NT2/D1 (cell line): ENCODE results near the gene KIF20B.

Experiments used
- DNase-seq: peaks from one replicate; pipeline ENCODE4 v3.0.0-alpha.2; 2011; ENCODE audit warnings: low read depth, low spot score
- H3K27me3 ChIP-seq: 2 replicates; pipeline ENCODE4 v1.6.0; 2011; ENCODE audit warnings: mild to moderate bottlenecking; ENCODE audit not compliant: insufficient read length, insufficient read depth
- H3K36me3 ChIP-seq: 2 replicates; pipeline ENCODE4 v1.6.1; 2011; ENCODE audit warnings: mild to moderate bottlenecking, low read length, mixed read lengths; ENCODE audit not compliant: insufficient read depth, insufficient read length
- H3K4me1 ChIP-seq: 2 replicates; pipeline ENCODE4 v1.5.1; 2011; ENCODE audit not compliant: insufficient read depth, insufficient read length
- H3K4me3 ChIP-seq: 2 replicates; pipeline ENCODE4 v1.5.1; 2011; ENCODE audit warnings: low read depth; ENCODE audit not compliant: insufficient read length
- H3K9ac ChIP-seq: 2 replicates; pipeline ENCODE4 v1.6.0; 2011; ENCODE audit warnings: low read depth; ENCODE audit not compliant: insufficient read length
- H3K9me3 ChIP-seq: 2 replicates; pipeline ENCODE4 v1.5.1; 2011; ENCODE audit warnings: mild to moderate bottlenecking, low read length; ENCODE audit not compliant: insufficient read depth
- SUZ12 ChIP-seq: IDR thresholded peaks from 2 replicates; pipeline ENCODE4 v1.6.1; 2011; ENCODE audit not compliant: insufficient read length, insufficient read depth; ENCODE audit errors: extremely low read depth
- YY1 ChIP-seq: IDR thresholded peaks from 2 replicates; pipeline ENCODE4 v1.6.1; 2011; ENCODE audit not compliant: insufficient read length, insufficient read depth
- ZNF274 ChIP-seq: IDR thresholded peaks from 2 replicates; pipeline ENCODE4 v1.6.1; 2011; ENCODE audit warnings: mild to moderate bottlenecking, low read depth, low read length

The KIF20B gene

DNA sequence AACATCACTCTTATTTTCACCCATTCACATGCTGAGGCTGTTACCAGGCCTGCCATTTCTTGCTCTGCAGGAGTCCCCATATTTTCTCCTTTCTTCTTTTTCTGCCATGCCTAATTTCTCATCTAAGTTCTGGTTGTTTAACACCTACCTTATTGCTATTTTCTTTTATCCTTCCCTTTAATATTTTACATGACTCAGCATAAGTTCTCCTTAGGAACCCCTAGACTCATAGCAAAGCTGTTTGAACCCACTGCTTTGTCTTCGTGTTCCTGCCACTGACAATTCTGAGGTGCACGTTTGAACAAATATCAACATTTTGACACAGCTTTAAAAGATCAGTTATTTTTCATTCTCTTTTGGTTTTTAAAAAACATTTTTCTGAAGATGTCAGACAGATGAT, 98.2 kb downstream of the KIF20B start:
- Histone ChIP-seq H3K27me3 (no peaks in the 10 kb centered on the region), H3K36me3 (no peaks in the 10 kb centered on the region), H3K9me3 (no peaks in the 10 kb centered on the region), H3K4me1 (no peaks in the 10 kb centered on the region), H3K9ac (no peak overlapping the region), H3K4me3 (no peak overlapping the region)
- no peak for DNase-seq
- TF ChIP-seq YY1 (no peak), ZNF274 (no peak), SUZ12 (no peak)

DNA sequence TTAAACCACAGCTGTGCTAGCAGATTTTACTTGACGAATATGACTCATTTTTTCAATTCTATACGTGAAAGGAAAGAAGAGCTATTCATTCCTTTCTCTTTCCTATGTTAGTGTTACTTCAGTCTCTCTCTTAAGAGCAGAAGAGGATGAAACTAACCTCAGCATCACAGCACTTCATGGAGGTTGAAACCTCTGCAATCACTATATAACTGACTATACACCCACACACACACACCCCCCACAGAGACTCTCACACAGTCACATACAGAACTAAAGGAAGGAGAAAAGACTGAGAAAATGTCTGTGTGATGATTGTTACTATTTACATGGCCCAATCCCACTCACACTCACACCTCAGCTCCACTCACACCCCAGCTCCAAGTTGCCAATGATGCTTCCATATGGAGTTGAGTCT, 104.2 kb downstream of the KIF20B start:
- no peak overlapping the region for H3K9ac ChIP-seq
- no peaks in the 10 kb centered on the region for H3K4me1 ChIP-seq
- no peak for DNase-seq
- H3K27me3 ChIP-seq = no peaks in the 10 kb centered on the region
- H3K9me3 ChIP-seq = no peaks in the 10 kb centered on the region
- H3K4me3 ChIP-seq = no peak overlapping the region
- no peaks in the 10 kb centered on the region for H3K36me3 ChIP-seq
- TF ChIP-seq YY1 (no peak), ZNF274 (no peak), SUZ12 (no peak)

DNA sequence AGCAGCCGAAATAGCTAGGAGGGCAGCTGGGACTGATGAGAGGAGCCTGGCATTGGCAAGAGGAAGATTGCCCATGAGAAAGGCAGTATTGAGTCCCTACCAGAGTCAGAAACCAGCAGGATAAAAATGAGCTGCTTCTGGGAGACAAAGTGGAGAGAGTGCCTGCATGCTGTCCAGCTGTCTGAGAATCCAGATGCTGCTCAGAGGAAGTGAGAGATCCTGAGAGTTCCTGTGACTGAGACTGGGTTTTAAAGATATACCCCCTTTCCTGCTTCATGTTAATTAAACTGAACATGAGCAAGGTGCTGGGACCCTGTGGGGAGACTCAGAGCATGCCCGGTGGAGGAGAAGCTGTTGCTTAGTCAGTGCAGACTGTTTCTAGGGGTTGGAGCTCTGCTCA, 107.5 kb downstream of the KIF20B start:
- H3K27me3 ChIP-seq = no peaks in the 10 kb centered on the region
- TF ChIP-seq YY1 (no peak), ZNF274 (no peak), SUZ12 (no peak)
- no peaks in the 10 kb centered on the region for H3K9me3 ChIP-seq
- no peak for DNase-seq
- H3K36me3 ChIP-seq = no peaks in the 10 kb centered on the region
- no peaks in the 10 kb centered on the region for H3K4me1 ChIP-seq
- H3K4me3 ChIP-seq = no peak overlapping the region
- no peak overlapping the region for H3K9ac ChIP-seq

DNA sequence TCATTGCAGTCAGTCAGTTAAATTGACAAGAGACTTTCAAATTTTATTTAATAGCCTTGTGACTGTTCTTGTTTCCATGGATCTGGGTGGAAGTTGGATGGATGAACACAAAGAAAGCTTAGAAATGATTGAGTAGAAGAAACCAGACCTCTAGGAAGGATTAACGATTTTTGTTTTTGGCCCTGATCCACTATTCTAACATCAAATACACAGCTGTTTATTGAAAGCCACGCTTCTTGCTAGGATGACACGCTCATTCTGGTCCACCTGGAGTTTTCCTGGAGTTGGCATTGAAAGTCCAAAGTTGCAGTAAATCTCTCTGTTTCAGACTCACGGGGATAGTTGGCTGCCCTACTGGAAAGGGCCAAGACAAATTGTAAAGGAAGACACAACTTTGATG, 108.4 kb downstream of the KIF20B start:
- no peaks in the 10 kb centered on the region for H3K27me3 ChIP-seq
- TF ChIP-seq ZNF274 (no peak), YY1 (no peak), SUZ12 (no peak)
- no peaks in the 10 kb centered on the region for H3K4me1 ChIP-seq
- no peak overlapping the region for H3K9ac ChIP-seq
- H3K9me3 ChIP-seq = no peaks in the 10 kb centered on the region
- H3K36me3 ChIP-seq = no peaks in the 10 kb centered on the region
- no peak for DNase-seq
- H3K4me3 ChIP-seq = no peak overlapping the region

DNA sequence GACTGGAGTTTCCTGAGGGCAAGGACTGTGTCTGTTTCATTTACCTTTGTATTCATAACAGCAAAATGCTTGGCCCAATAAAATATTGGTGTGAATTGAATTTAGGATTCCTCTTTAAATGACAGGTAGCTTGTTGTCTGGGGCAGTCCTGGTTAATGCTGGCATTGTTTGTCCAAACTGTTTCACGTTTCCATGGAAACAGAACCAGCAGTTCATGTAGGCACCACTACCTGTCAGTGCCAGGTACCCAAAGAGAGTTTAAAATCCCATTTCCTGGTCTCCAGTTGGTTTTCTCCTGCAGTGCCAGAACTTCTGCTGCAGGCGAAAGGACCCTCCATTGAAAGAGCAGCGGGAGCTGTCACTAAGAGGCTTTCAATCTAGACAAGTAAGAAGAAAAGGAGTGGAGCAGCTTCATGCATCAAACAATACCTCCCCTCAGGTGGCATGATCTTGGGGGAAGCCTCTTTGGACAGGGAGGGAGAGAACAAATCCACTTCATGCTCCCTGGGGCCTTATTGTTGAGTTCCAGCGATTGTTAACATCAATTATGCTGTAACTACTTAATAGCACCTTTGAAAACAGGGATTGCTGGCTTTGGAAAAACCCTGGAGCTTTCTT, 109.6 kb downstream of the KIF20B start:
- H3K4me3 ChIP-seq = no peak overlapping the region
- H3K9ac ChIP-seq = no peak overlapping the region
- DNase-seq = no peak
- no peaks in the 10 kb centered on the region for H3K36me3 ChIP-seq
- H3K27me3 ChIP-seq = no peaks in the 10 kb centered on the region
- no peaks in the 10 kb centered on the region for H3K4me1 ChIP-seq
- no peak for TF ChIP-seq YY1
- TF ChIP-seq SUZ12 = no peak
- TF ChIP-seq ZNF274 = no peak
- H3K9me3 ChIP-seq = no peaks in the 10 kb centered on the region

DNA sequence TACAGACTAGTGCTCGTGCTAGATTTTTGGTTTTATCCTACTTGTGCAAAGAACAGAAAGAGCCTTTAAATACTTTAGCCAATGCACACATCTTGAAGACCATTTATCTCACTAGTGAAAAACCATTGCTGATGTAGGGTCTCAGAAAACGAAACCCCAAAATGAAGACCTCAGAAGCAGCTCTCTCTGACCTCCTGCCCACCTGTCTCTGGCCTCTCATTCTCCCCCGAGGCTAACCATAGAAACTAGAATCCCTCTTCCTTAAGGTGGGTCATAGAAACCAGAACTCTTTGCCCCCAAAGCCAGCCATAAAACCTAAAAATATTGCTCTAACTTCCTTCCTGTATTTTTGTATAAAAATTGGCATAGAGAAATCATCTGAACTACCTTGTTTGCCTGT, 112.2 kb downstream of the KIF20B start:
- Histone ChIP-seq H3K4me3 (no peak overlapping the region), H3K27me3 (no peaks in the 10 kb centered on the region), H3K36me3 (no peaks in the 10 kb centered on the region), H3K9me3 (peaks cover 3% of the 10 kb centered on the region; the same call in 1 of the 2 replicates), H3K9ac (no peak overlapping the region), H3K4me1 (no peaks in the 10 kb centered on the region)
- TF ChIP-seq SUZ12 (no peak), YY1 (no peak), ZNF274 (no peak)
- DNase-seq = no peak

DNA sequence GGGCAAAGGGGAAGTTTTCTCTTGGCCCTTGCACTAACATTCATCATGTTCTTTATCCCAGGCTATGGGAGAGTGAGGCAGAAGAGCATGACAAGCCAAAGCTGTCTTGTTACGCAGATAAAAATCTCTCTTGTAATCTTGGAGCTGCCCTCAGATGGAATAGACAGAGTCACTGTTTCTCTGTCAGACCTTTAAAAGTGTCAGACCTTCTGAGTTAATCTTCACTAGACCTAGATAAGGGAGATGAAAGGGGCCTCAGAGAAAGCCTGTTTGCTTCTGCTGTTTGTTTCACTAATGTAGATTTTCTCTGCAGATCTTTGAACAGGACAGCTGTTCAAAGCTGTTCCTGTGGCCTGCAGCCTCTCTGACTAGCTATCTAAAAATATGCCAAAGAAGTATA, 112.9 kb downstream of the KIF20B start:
- H3K27me3 ChIP-seq = no peaks in the 10 kb centered on the region
- H3K4me1 ChIP-seq = no peaks in the 10 kb centered on the region
- H3K9me3 ChIP-seq = peaks cover 10% of the 10 kb centered on the region; the same call in 1 of the 2 replicates
- H3K9ac ChIP-seq = no peak overlapping the region
- DNase-seq = no peak
- no peaks in the 10 kb centered on the region for H3K36me3 ChIP-seq
- no peak overlapping the region for H3K4me3 ChIP-seq
- TF ChIP-seq ZNF274 (no peak), YY1 (no peak), SUZ12 (no peak)
